Muscle layer of colon (tissue), 2 donors: ENCODE results near the gene SYNPO2.
"Not testable (repeated sequence)": the region's sequence is repeated elsewhere in the genome, so short reads cannot be mapped to it uniquely, and the experiment has no call there.

Experiments
- H3K27ac ChIP-seq: one replicate; pipeline ENCODE4 v1.7.0; 2013; ENCODE audit warnings: low read depth, mild to moderate bottlenecking, low read length, moderate library complexity
- H3K27me3 ChIP-seq, 2 donors: one replicate each; pipeline ENCODE4 v1.7.0; 2013; ENCODE audit warnings: low read length in 2 of 2, mild to moderate bottlenecking in 2 of 2; ENCODE audit not compliant: insufficient read depth in 2 of 2, control insufficient read depth in 1 of 2
- H3K36me3 ChIP-seq: one replicate; pipeline ENCODE4 v1.7.0; 2013; ENCODE audit warnings: mild to moderate bottlenecking, low read length; ENCODE audit not compliant: insufficient read depth
- H3K4me1 ChIP-seq: one replicate; pipeline ENCODE4 v1.7.0; 2013; ENCODE audit warnings: mild to moderate bottlenecking, low read length; ENCODE audit not compliant: insufficient read depth
- H3K4me3 ChIP-seq, 2 donors: one replicate each; pipeline ENCODE4 v1.7.0; 2013; ENCODE audit warnings: low read length in 2 of 2, low read depth in 1 of 2, mild to moderate bottlenecking in 1 of 2, moderate library complexity in 1 of 2
- H3K9ac ChIP-seq: one replicate; pipeline ENCODE4 v1.7.0; 2013; ENCODE audit warnings: low read length
- H3K9me3 ChIP-seq: one replicate; pipeline ENCODE4 v1.7.0; 2013; ENCODE audit warnings: mild to moderate bottlenecking, low read length
- donor health status: abdominal sarcoma.
- donor health status: Adenocarcinoma of cecum.

SYNPO2 gene

DNA sequence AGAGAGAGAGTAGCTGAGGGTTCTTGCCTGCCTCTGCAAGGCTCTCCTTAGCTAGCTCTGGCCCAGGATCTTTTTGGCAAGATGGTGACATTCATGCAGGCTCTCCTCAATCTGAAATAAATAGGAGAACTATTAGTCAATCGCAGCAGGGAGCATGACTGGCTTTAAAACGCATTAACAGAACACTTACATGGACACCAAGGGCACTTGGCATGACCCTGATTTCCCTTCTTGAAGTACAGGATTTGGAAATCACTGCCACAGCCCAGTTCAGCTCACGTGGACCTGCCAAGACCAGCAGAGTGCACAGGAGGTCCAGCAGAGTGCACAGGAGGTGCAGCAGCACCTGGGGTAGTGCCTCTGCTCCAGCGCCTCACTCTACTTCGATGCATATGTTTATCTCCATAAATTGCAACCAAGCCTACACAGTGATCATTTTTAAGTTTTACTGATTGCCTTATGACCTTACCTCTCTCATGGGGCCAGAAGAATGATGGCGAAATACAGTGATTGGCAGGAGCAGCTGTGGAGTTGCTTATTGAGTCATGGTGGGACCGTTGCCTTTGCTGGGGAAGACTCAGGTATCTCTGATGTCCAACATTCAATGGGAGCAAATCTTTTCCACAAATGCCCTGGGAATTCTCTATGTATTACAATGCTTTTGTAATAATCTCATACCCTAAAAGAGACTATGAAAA is 122.4 kb downstream of the SYNPO2 start:
- peaks cover 51% of the 10 kb centered on the region for H3K4me1 ChIP-seq
- H3K27ac ChIP-seq = peak overlapping the region; percentile 60
- H3K36me3 ChIP-seq = no peaks in the 10 kb centered on the region
- H3K27me3 ChIP-seq = no peaks in the 10 kb centered on the region
- no peak overlapping the region for H3K9ac ChIP-seq
- no peak overlapping the region for H3K4me3 ChIP-seq
- H3K9me3 ChIP-seq = no peaks in the 10 kb centered on the region

DNA sequence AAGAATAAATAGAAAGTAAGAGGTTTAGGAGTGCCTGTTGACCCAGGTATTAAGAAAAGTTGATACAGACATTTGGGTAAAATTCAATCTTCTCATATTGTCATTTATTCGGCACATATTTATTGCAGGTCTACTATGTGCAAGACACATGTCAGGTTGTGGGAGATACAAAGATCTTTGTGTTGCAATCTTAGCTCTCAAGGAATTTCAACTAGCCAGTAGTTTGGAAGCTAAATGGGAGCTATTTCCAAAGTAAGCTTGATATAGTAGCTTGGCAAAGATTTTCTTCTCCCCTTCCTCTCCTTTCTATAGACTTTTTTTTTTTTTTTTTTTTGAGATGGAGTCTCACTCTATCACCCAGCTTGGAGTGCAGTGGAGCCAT is 122.9 kb downstream of the SYNPO2 start:
- H3K9ac ChIP-seq = no peak overlapping the region
- H3K36me3 ChIP-seq = no peaks in the 10 kb centered on the region
- H3K4me3 ChIP-seq = no peak overlapping the region
- H3K4me1 ChIP-seq = peaks cover 46% of the 10 kb centered on the region
- no peak overlapping the region for H3K27ac ChIP-seq
- no peaks in the 10 kb centered on the region for H3K9me3 ChIP-seq
- H3K27me3 ChIP-seq = no peaks in the 10 kb centered on the region

DNA sequence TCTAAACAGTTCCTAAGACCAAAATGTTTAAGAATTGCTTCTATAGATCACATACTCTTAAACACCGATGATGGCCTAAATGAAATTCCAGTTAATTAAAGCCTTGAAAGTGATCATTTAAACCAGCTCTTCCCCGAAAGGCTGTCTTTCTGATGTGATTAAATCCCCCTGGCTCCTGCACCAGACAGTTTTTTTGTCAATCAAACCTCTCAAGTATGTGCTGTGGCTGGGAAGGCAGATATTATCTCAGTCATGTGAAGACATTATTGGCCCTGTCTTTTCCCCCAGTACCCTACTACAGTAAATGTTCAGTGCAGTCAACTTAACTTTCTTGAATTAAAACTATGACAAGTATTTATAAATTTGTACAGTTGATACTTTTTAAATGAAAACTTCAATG is 126.0 kb downstream of the SYNPO2 start:
- Histone ChIP-seq H3K27me3 (no peaks in the 10 kb centered on the region), H3K4me1 (peaks cover 40% of the 10 kb centered on the region), H3K36me3 (no peaks in the 10 kb centered on the region), H3K9me3 (no peaks in the 10 kb centered on the region), H3K4me3 (no peak overlapping the region), H3K9ac (no peak overlapping the region), H3K27ac (peak overlapping the region; percentile 35)

DNA sequence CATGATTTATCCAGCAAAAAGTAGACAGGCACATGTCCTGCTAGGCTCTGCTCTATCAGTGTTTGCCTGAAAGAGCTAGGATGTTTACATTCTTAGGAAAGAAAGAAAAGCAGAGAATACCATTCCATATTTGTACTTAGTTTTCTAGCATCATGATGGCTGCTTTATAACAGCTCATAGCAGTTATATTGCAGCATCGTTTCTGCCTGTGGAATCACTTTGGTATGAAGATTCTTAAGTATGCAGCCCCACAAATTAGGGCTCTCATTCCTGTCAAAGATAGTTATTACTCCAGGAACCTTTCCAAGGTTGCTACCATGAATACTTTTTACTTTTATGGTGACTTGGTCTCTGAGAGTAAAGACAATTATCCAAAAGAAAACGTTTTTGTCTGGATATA is 128.0 kb downstream of the SYNPO2 start:
- Histone ChIP-seq H3K9ac (no peak overlapping the region), H3K27ac (peak overlapping the region; percentile 55), H3K36me3 (no peaks in the 10 kb centered on the region), H3K9me3 (no peaks in the 10 kb centered on the region), H3K4me1 (peaks cover 37% of the 10 kb centered on the region), H3K4me3 (no peak overlapping the region), H3K27me3 (no peaks in the 10 kb centered on the region)

DNA sequence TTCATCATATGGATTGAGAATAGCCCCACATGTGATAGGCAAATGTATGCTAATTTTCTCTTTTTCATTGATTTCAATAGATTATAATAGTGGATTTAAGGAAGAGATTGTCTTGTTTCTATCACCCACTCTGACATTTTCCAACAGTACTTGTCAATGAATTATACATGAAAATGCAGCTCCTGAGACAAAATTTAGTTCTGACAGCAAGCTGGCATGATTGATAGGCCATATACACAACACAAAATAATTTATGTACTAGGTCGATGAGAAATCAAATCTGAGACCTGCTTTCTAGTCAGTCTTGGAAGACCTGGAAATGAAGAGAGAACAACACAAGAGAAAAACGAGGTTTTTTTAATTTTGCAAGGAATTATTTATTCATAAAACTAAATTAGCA is 129.0 kb downstream of the SYNPO2 start:
- H3K9me3 ChIP-seq = no peaks in the 10 kb centered on the region
- peak overlapping the region; percentile 55 for H3K27ac ChIP-seq
- no peaks in the 10 kb centered on the region for H3K27me3 ChIP-seq
- H3K4me3 ChIP-seq = no peak overlapping the region
- no peaks in the 10 kb centered on the region for H3K36me3 ChIP-seq
- H3K4me1 ChIP-seq = peaks cover 44% of the 10 kb centered on the region
- no peak overlapping the region for H3K9ac ChIP-seq

DNA sequence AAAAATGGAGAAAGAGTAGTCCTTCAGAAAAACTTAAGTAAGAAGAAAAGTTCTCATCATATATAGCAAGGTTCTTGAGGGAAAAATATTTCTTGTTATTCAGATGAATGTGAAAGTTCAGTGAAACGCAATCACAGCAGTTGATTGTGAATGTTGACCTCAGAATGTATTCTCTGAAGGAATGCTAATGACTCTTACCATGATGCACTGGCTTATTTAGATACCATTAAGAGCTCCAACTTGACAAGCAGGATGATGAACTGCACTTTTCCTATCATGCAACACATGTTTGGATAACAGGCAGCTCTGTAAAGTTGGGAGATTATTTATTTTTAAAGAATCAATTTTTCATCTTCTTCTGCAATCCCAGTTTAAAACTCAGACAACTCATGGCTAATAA is 131.5 kb downstream of the SYNPO2 start:
- H3K9me3 ChIP-seq = no peaks in the 10 kb centered on the region
- peak overlapping the region; percentile 49 for H3K27ac ChIP-seq
- no peak overlapping the region for H3K4me3 ChIP-seq
- peaks cover 54% of the 10 kb centered on the region for H3K4me1 ChIP-seq
- H3K27me3 ChIP-seq = no peaks in the 10 kb centered on the region
- no peak overlapping the region for H3K9ac ChIP-seq
- peaks cover 5% of the 10 kb centered on the region for H3K36me3 ChIP-seq

DNA sequence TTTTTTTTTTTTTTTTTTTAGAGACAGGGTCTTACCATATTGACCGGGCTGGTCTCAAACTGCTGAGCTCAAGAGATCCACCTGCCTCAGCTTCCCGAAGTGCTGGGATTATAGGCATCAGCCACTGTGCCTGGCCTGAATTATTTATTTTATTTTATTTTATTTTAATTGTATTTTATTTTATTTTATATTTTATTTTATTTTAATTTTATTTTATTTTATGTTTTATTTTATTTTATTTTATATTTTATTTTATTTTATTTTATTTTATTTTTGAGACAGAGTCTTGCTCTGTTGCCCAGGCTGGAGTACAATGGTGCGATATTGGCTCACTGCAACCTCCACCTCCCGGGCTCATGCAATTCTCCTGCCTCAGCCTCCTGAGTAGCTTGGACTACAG is 133.9 kb downstream of the SYNPO2 start:
- not testable (repeated sequence) for H3K36me3 ChIP-seq, H3K9me3 ChIP-seq, H3K27me3 ChIP-seq, H3K4me3 ChIP-seq, H3K9ac ChIP-seq
- Histone ChIP-seq H3K4me1 (peaks cover 55% of the 10 kb centered on the region), H3K27ac (peak overlapping the region; percentile 55)

DNA sequence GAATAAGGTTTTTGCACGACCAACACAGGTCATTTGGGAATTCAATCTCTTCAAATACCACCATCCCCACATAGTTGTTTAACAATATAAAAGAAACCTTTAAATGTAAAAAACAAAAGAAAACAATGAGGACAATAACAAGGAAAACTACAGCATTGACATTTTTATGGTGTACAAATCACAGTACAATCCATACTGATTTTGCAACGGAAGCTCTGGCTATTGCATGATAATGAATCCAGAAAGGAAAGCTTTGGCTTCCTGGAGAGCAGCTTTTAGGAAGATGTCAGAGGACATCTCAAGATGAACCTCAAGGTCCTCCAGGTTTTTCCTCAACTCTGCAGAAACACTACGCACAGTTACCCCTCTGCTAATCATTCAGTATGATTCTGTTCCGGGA is 135.4 kb downstream of the SYNPO2 start:
- no peak overlapping the region for H3K9ac ChIP-seq
- peaks cover 51% of the 10 kb centered on the region for H3K4me1 ChIP-seq
- H3K27ac ChIP-seq = peak overlapping the region; percentile 60
- no peaks in the 10 kb centered on the region for H3K9me3 ChIP-seq
- H3K36me3 ChIP-seq = peaks cover 5% of the 10 kb centered on the region
- H3K27me3 ChIP-seq = no peaks in the 10 kb centered on the region
- H3K4me3 ChIP-seq = no peak overlapping the region

DNA sequence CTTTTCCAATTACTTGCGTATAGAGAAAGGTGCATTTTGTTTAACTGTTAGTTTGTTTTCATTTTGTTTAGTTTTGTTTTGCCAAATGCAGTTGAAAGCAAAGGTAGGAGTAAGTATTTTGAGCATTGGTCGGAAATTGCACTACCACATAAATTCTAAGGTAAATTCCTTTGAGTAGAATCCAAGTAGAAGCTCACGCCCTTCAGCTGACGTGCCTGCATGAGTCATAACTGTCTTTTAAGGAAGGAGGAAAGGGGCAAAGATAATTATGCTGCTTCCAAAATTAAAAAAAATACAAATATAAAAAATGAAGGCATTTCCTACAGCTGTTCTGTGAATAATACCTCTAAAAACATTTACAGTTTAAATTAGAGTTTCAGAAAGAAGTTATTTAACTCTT is 136.8 kb downstream of the SYNPO2 start:
- peaks cover 42% of the 10 kb centered on the region for H3K4me1 ChIP-seq
- H3K4me3 ChIP-seq = peak overlapping the region in 1 of 2 donors; percentile 7
- H3K36me3 ChIP-seq = peaks cover 13% of the 10 kb centered on the region
- peak overlapping the region; percentile 83 for H3K9ac ChIP-seq
- peak overlapping the region; percentile 82 for H3K27ac ChIP-seq
- H3K27me3 ChIP-seq = no peaks in the 10 kb centered on the region
- no peaks in the 10 kb centered on the region for H3K9me3 ChIP-seq

DNA sequence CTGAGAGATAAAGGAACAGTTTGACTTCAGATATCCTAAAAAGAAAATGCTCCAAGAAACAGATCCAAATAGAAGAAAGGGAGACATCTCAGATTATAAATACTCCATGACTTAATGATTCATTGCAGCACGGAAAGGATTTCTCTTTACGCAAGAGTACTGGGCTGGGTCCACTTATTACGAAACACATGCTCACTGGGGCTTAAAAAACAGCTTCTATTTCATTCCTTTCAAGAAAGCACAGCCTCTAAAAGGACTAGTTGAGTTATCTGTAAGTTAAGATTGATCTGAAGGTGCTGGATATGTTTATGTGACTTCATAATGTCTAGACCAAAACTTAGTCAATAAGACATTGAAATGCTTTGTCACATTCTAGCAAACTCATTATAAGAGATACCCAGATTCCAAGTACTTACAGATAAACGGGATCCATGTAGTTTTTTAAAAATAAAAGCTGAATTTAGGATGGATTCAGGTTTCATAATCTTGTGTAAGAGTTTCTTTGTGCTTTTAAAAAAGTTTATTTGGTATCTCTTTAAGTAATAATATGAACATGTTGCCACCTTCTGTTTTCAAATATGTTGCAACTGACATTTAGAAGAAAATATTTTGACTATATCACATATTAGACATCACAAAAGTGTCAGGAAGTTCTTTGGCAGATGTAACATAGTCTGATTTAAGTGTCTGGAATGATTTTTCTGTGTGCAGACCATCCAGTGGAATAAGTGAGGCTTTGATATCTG is 137.4 kb downstream of the SYNPO2 start:
- H3K4me3 ChIP-seq = peak overlapping the region; percentile 53 to 65
- H3K9ac ChIP-seq = peak overlapping the region; percentile 83
- H3K9me3 ChIP-seq = no peaks in the 10 kb centered on the region
- H3K4me1 ChIP-seq = peaks cover 46% of the 10 kb centered on the region
- peaks cover 20% of the 10 kb centered on the region for H3K36me3 ChIP-seq
- peak overlapping the region; percentile 82 for H3K27ac ChIP-seq
- H3K27me3 ChIP-seq = no peaks in the 10 kb centered on the region

DNA sequence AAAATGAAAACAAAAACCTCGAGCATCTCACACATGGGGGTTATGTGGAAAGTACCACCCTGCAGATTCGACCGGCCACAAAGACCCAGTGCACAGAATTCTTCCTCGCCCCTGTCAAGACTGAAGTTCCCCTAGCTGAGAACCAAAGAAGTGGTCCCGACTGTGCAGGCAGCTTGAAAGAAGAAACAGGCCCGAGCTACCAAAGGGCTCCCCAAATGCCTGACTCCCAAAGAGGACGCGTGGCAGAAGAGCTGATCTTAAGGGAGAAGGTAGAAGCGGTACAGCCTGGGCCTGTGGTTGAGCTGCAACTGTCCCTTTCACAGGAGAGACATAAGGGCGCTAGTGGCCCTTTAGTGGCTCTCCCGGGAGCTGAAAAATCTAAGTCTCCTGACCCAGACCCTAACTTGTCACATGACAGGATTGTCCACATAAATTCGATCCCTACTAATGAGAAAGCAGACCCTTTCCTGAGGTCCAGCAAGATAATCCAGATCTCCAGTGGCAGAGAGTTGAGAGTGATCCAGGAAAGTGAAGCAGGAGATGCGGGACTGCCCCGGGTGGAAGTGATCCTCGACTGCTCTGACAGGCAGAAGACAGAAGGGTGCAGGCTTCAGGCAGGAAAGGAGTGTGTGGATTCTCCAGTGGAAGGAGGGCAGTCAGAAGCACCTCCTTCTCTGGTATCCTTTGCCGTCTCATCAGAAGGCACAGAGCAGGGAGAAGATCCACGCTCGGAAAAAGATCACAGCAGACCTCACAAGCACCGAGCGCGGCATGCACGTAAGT is 138.2 kb downstream of the SYNPO2 start:
- Histone ChIP-seq H3K9ac (peak overlapping the region; percentile 83), H3K27ac (peak overlapping the region; percentile 82), H3K9me3 (no peaks in the 10 kb centered on the region), H3K36me3 (peaks cover 27% of the 10 kb centered on the region), H3K27me3 (no peaks in the 10 kb centered on the region), H3K4me1 (peaks cover 40% of the 10 kb centered on the region), H3K4me3 (peak overlapping the region; percentile 53 to 65)
